Measurements from ENCODE around the gene JPH4.
"Not testable (repeated sequence)": the region's sequence is repeated elsewhere in the genome, so short reads cannot be mapped to it uniquely, and the experiment has no call there.

Gene JPH4

DNA sequence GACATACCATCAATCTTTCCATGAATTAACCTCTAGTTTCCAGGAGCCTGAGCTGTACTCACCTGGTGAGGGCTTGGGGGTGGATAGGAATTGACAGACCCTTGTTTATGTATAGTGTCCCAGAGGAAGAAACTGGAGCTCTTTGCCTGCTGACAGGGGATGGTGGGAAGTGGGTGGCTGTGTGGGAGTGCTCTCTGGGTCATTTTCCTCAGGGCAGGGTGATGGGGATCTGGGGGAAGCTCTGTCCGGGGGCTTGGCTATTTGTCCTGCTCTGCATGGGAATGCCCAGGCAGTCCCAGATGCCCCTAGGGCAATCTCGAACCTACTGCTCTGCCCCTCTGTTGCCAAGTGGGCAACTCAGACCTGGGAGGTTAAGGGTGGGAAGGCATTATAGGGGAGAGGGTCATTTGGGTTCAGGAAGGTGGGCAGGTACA, 35.8 kb upstream of the JPH4 start:
- TF ChIP-seq, protein P1, sequence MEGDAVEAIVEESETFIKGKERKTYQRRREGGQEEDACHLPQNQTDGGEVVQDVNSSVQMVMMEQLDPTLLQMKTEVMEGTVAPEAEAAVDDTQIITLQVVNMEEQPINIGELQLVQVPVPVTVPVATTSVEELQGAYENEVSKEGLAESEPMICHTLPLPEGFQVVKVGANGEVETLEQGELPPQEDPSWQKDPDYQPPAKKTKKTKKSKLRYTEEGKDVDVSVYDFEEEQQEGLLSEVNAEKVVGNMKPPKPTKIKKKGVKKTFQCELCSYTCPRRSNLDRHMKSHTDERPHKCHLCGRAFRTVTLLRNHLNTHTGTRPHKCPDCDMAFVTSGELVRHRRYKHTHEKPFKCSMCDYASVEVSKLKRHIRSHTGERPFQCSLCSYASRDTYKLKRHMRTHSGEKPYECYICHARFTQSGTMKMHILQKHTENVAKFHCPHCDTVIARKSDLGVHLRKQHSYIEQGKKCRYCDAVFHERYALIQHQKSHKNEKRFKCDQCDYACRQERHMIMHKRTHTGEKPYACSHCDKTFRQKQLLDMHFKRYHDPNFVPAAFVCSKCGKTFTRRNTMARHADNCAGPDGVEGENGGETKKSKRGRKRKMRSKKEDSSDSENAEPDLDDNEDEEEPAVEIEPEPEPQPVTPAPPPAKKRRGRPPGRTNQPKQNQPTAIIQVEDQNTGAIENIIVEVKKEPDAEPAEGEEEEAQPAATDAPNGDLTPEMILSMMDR (conservative IDR thresholded peaks at IDR 0.05; ENCODE audit: low read depth) = no peak
- ChIA-PET CTCF (no interaction called here), POLR2A (ENCODE audit: low non-redundant PET) (no interaction called here)
- H3K27ac ChIP-seq = no peak overlapping the region
- DNase-seq (ENCODE audit: low spot score) = no peak

DNA sequence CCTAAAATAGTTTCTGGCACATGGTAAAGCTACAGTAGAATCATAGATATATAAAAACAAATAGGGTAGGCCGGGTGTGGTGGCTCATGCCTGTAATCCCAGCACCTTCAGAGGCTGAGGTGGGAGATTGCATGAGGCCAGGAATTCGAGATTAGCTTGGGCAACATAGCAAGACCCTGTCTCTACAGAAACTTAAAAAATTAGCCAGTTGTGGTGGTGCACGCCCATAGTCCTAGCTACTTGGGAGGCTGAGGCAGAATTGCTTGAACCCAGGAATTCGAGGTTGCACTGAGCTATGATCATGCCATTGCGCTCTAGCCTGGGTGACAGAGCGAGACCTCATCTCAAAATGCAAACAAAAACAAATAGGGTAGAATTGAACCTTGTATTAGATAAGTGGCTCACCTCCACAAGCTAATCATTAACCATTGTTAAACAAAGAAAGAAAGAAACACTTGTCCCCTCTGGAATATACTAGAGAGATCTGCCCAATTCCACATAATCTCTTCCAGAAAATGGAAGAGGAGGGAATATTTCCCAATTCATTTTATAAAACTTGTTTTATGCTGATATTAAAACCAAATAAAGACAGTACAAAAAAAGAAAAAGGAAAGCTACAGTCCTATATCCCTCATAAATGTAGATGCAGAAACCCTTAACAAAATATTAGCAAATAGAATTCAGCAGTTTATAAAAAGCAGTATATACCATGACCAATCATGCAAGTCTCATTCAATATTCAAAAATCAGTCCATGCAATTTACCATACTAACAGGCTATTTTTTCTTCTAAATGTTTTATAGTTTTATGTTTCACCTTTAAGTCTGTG, 34.9 kb upstream of the JPH4 start:
- no peak overlapping the region for H3K27ac ChIP-seq
- no peak for DNase-seq (ENCODE audit: low spot score)
- ChIA-PET POLR2A (ENCODE audit: low non-redundant PET) (interaction anchor here (0.7 kb wide), 1 partner anchor 63 kb away, joined by 3 read pairs; no protein-coding TSS in a partner anchor), CTCF (interaction anchor here (1.1 to 1.5 kb wide), 2 partner anchors 18 to 24 kb away, joined by 3 to 7 read pairs; no protein-coding TSS in a partner anchor)
- TF ChIP-seq, protein P1 (conservative IDR thresholded peaks at IDR 0.05; ENCODE audit: low read depth) = no peak

DNA sequence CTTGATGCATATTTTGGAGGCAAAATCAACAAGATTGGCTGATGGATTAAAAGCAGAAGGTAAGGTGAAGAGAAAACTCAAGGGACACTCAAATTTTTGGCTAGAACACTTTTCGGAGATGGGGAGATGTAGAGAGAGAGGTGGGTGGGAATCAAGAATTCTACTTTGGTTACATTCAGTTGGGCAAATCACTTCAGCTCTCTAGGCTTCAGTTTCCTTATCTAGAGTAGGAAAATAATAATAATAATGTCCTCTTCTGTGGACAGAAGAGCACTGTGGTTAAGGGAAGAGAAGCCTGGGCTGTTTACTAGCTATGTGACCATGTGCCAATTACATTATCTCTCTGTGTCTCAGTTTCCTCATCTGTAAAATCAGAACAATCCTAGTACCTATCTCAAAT, 34.2 kb upstream of the JPH4 start:
- no peak for DNase-seq (ENCODE audit: low spot score)
- CTCF ChIA-PET = interaction anchor here (1.1 to 1.5 kb wide), 2 partner anchors 19 to 24 kb away, joined by 3 to 7 read pairs; no protein-coding TSS in a partner anchor
- POLR2A ChIA-PET (ENCODE audit: low non-redundant PET) = interaction anchor here (0.7 kb wide), 1 partner anchor 64 kb away, joined by 3 read pairs; no protein-coding TSS in a partner anchor
- TF ChIP-seq, protein P1 (conservative IDR thresholded peaks at IDR 0.05; ENCODE audit: low read depth) = no peak
- H3K27ac ChIP-seq = no peak overlapping the region

DNA sequence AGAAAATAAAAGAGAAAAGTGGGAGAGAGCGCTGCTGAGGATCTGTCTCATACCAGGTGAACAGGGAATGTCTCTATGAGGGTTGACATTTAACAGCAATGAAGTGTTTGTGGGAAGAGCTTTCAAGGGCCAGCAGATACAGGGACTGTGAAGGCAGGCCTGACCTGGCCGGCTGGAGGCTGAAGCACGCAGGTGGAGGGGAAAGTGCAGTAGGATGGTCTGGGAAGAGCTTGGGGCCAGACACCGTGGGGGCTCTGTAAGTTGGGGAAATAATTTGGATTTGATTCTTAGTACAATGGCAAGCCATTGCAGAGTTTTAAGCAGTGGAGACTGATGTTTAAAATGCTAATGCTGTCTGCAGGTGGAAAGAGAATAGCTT, 33.8 kb upstream of the JPH4 start:
- TF ChIP-seq, protein P1 (conservative IDR thresholded peaks at IDR 0.05; ENCODE audit: low read depth) = no peak
- ChIA-PET CTCF (interaction anchor here (0.6 to 1.5 kb wide), 4 partner anchors 19 to 773 kb away, joined by 3 to 7 read pairs (median 4); no protein-coding TSS in a partner anchor), POLR2A (ENCODE audit: low non-redundant PET) (interaction anchor here (0.7 kb wide), 1 partner anchor 65 kb away, joined by 3 read pairs; no protein-coding TSS in a partner anchor)
- no peak for DNase-seq (ENCODE audit: low spot score)
- H3K27ac ChIP-seq = no peak overlapping the region

DNA sequence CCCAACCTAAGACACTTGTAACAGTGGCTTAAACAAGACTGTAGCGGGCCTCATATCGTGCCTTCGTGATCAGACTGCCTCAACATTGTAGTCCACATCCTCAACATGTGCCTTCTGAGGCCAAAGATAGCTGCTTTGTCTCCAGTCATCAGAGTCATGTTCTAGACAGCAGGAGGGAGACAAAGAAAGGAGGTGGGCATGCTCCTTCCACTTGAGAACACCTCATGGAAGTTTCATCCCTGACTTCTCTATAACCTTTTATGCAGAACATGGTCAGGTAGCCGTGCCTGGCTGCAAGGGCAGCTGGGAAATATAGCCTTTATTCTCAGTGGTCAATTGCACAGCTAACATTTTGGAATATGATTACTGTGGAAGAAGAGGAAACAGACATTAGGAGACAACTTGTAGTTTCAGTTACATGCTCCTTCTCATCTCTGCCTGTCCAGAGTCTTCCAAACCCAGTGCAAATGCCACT, 32.3 kb upstream of the JPH4 start:
- TF ChIP-seq, protein P1 (conservative IDR thresholded peaks at IDR 0.05; ENCODE audit: low read depth) = no peak
- H3K27ac ChIP-seq = no peak overlapping the region
- POLR2A ChIA-PET (ENCODE audit: low non-redundant PET) = no interaction called here
- DNase-seq (ENCODE audit: low spot score) = no peak
- CTCF ChIA-PET = no interaction called here

DNA sequence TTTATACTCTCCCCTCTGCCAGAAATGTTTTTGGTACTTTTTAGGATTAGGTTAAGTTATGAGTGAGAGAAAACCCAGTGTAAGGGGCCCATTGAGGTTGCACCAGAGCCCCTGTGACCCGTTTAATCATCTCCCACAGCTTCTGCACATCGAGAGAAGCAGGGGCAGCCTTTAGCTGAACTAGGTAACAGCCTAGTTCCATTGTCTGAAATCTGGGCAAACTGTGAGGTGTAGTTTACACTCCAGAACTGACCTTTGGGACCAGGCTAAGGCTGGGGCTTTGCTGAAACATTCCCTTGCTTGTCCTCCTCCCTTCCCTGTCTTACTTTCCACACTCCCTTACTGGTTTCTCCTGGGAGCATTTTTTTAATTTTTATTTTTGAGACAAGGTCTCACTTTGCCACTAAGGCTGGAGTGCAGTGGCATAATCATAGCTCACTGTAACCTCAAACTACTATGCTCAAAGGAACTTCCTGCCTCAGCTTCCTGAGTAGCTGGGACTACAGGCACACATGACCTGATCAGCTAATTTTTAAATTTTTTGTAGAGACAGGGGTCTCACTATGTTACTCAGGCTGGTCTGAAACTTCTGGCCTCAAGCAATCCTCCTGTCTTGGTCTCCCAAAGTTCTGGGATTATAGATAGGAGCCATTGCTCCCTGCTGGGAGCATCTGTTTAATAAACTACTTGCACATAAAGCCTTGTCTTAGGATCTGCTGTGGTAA, 31.7 kb upstream of the JPH4 start:
- H3K27ac ChIP-seq = no peak overlapping the region
- TF ChIP-seq, protein P1 (conservative IDR thresholded peaks at IDR 0.05; ENCODE audit: low read depth) = no peak
- CTCF ChIA-PET = no interaction called here
- DNase-seq (ENCODE audit: low spot score) = no peak
- POLR2A ChIA-PET (ENCODE audit: low non-redundant PET) = no interaction called here

DNA sequence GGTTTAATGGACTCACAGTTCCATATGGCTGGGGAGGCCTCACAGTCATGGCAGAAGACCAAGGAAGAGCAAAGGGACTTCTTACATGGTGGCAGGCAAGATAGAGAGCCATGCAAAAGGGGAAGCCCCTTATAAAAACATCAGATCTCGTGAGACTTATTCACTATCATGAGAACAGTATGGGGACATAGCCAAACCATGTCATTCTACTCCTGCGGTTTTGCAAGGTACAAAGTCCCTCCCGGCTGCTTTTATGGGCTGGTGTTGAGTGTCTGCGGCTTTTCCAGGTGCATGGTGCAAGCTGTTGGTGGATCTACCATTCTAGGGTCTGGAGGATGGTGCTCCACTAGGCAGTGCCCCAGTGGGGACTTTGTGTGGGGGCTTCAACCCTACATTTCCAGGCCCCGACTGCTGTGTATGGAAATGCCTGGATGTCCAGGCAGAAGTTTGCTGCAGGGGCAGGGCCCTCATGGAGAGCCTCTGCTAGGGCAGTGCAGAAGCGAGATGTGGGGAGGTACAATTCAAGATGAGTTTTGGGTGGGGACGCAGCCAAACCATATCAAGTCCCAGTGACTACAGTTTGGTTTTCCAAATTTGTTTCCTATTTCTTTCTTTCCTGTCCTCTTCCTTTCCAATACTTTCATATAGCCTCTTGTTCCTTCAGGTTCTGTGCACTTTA, 31.0 kb upstream of the JPH4 start:
- POLR2A ChIA-PET (ENCODE audit: low non-redundant PET); CTCF ChIA-PET; DNase-seq (ENCODE audit: low spot score); H3K27ac ChIP-seq: not testable (repeated sequence)

Measured in RWPE1 (cell line).